ENCODE data around the gene PPARG. TPM values are rescaled to one million over a fixed set of nuclear protein-coding genes. Genes with fewer than 3 reads are reported as not detected.
A peak's percentile ranks its signal among the peaks of the same experiment; 100 is the strongest.

PPARG gene
- total RNA-seq, 1 donor from 2014 or later = 4.4 TPM

DNA sequence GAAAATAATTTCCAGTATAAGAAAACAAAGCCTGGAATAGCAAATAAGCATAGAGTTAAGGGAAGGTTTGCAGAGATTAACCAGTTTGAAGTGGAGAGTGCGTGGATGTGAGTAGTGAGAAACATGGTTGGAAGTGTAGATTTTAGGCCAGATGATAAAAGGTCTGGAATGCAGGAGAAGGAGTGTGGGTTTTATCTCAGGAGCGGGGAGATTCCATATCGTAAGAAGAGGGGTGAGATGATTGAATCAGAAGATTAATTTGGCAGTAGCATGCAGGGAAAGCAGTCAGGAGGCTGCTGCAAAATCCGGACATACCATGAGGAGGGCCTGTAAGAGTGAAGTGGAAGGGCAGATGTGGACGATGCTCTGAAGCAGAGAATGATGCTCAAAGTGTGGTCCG, 13.7 kb downstream of the PPARG start:
- Mint-ChIP-seq H3K27ac (ENCODE audit: unreplicated experiment) (no peak overlapping the region), H3K36me3 (ENCODE audit: unreplicated experiment) (peaks cover 2% of the 10 kb centered on the region), H3K4me3 (ENCODE audit: unreplicated experiment) (no peak overlapping the region), H3K4me1 (ENCODE audit: unreplicated experiment) (peaks cover 6% of the 10 kb centered on the region), H3K27me3 (ENCODE audit: unreplicated experiment) (peaks cover 16% of the 10 kb centered on the region), H3K9me3 (ENCODE audit: unreplicated experiment) (peaks cover 4% of the 10 kb centered on the region)
- DNase-seq (ENCODE audit: extremely low spot score, unreplicated experiment) = no peak
- TF ChIP-seq, protein P1, sequence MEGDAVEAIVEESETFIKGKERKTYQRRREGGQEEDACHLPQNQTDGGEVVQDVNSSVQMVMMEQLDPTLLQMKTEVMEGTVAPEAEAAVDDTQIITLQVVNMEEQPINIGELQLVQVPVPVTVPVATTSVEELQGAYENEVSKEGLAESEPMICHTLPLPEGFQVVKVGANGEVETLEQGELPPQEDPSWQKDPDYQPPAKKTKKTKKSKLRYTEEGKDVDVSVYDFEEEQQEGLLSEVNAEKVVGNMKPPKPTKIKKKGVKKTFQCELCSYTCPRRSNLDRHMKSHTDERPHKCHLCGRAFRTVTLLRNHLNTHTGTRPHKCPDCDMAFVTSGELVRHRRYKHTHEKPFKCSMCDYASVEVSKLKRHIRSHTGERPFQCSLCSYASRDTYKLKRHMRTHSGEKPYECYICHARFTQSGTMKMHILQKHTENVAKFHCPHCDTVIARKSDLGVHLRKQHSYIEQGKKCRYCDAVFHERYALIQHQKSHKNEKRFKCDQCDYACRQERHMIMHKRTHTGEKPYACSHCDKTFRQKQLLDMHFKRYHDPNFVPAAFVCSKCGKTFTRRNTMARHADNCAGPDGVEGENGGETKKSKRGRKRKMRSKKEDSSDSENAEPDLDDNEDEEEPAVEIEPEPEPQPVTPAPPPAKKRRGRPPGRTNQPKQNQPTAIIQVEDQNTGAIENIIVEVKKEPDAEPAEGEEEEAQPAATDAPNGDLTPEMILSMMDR (IDR thresholded peaks at IDR 0.05) = no peak

DNA sequence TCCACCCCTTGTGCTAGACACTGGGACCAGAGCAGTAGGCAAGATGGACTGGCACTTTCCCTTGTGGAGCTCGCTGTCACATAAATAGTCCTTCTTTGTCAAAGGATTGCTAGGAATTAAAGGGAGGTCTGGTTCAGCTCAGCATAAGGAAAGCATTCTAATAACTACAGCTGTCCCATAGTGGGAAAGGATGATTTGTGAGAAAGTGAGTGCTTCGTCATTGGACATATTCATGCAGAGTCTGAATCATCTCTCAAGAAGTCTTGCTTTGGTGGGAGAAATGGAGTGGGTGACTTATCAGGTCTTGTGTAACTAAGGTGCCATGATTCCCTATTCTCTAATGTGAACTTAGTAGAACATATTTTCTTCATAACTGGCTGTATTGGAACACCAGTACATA, 14.7 kb downstream of the PPARG start:
- H3K36me3 Mint-ChIP-seq (ENCODE audit: unreplicated experiment) = peaks cover 7% of the 10 kb centered on the region
- H3K27me3 Mint-ChIP-seq (ENCODE audit: unreplicated experiment) = peaks cover 16% of the 10 kb centered on the region
- peaks cover 12% of the 10 kb centered on the region for H3K9me3 Mint-ChIP-seq (ENCODE audit: unreplicated experiment)

DNA sequence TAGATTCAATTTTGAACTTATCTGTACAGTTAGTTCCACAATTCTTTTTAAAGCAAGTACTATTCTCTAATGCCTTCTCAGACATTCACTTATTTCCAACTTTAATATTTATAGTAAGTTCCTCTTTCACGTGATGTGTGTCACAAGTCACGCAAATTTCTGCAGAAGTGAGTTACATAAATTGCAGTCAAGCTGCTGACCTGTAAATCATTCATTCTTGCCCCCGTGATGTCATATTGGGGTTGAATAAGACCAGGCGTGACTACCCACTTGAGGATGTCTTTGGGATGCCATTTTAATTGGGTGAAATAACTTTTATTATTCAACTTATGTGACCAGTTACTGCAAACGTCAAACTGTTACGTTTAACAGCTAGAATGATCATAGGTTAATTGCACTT, 15.1 kb downstream of the PPARG start:
- Mint-ChIP-seq H3K9me3 (ENCODE audit: unreplicated experiment) (peaks cover 15% of the 10 kb centered on the region), H3K36me3 (ENCODE audit: unreplicated experiment) (peaks cover 7% of the 10 kb centered on the region), H3K4me1 (ENCODE audit: unreplicated experiment) (peaks cover 15% of the 10 kb centered on the region), H3K27ac (ENCODE audit: unreplicated experiment) (no peak overlapping the region), H3K4me3 (ENCODE audit: unreplicated experiment) (no peak overlapping the region), H3K27me3 (ENCODE audit: unreplicated experiment) (peaks cover 16% of the 10 kb centered on the region)
- DNase-seq (ENCODE audit: extremely low spot score, unreplicated experiment) = no peak
- TF ChIP-seq, protein P1 (IDR thresholded peaks at IDR 0.05) = no peak

More for the DNA sequence above, 14.7 kb downstream of the PPARG start:
- H3K4me1 Mint-ChIP-seq (ENCODE audit: unreplicated experiment) = peaks cover 13% of the 10 kb centered on the region
- no peak for DNase-seq (ENCODE audit: extremely low spot score, unreplicated experiment)
- no peak overlapping the region for H3K27ac Mint-ChIP-seq (ENCODE audit: unreplicated experiment)
- H3K4me3 Mint-ChIP-seq (ENCODE audit: unreplicated experiment) = no peak overlapping the region
- TF ChIP-seq, protein P1 (IDR thresholded peaks at IDR 0.05) = no peak

DNA sequence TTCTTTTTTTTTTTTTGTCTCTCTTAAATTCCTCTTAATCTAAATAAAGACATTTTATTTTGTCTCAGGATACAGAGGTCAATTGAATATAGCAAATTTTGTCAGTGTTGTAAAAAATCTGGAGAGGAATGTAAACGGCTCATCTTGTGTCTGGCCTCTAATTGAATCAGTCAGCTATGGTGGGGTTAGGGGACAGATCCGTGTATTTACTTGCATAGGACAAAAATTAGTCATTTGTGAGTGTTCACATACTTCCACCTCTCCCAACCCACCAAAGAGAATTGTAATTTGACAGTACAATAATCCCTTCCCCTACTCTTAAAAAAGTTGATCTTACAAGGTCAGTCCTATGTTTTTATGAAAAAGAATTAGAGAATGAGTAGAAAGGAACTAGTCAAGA, 18.3 kb downstream of the PPARG start:
- Mint-ChIP-seq H3K27ac (ENCODE audit: unreplicated experiment) (peak overlapping the region; percentile 53), H3K4me1 (ENCODE audit: unreplicated experiment) (peaks cover 18% of the 10 kb centered on the region), H3K9me3 (ENCODE audit: unreplicated experiment) (peaks cover 15% of the 10 kb centered on the region), H3K36me3 (ENCODE audit: unreplicated experiment) (peaks cover 7% of the 10 kb centered on the region), H3K27me3 (ENCODE audit: unreplicated experiment) (peaks cover 11% of the 10 kb centered on the region), H3K4me3 (ENCODE audit: unreplicated experiment) (no peak overlapping the region)
- DNase-seq (ENCODE audit: extremely low spot score, unreplicated experiment) = no peak
- TF ChIP-seq, protein P1 (IDR thresholded peaks at IDR 0.05) = no peak

DNA sequence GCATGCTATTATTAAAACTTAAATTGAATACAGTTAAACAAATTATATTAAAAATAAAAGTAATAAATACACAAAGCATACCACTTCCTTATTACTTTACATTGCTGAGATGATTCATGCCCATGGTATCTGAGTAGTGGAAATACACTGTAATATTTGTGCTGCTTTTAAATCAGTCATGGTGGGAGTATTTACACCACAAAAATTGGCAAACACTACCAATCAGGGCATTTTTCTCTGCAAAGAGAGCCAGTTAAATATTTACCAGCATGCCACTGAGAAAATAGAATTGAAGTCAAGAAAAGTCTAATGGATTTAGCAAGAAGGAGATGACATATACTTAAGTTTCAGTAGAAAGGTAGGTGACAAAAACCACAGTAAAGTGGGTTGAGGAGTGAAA, 19.6 kb downstream of the PPARG start:
- H3K4me1 Mint-ChIP-seq (ENCODE audit: unreplicated experiment) = peaks cover 18% of the 10 kb centered on the region
- H3K27me3 Mint-ChIP-seq (ENCODE audit: unreplicated experiment) = peaks cover 7% of the 10 kb centered on the region
- H3K4me3 Mint-ChIP-seq (ENCODE audit: unreplicated experiment) = no peak overlapping the region
- TF ChIP-seq, protein P1 (IDR thresholded peaks at IDR 0.05) = no peak
- H3K9me3 Mint-ChIP-seq (ENCODE audit: unreplicated experiment) = peaks cover 15% of the 10 kb centered on the region
- no peak for DNase-seq (ENCODE audit: extremely low spot score, unreplicated experiment)
- peaks cover 7% of the 10 kb centered on the region for H3K36me3 Mint-ChIP-seq (ENCODE audit: unreplicated experiment)
- H3K27ac Mint-ChIP-seq (ENCODE audit: unreplicated experiment) = no peak overlapping the region

Data from osteocyte (in vitro differentiated cells).